HUDEP-2 (cell line): ENCODE data around the gene ZNF80.
"Not testable (repeated sequence)": the region's sequence is repeated elsewhere in the genome, so short reads cannot be mapped to it uniquely, and the experiment has no call there.

Experiments used
- DNase-seq, 76 experiments: peaks; one replicate each; lab custom pipeline; 2025; ENCODE audit not compliant: unreplicated experiment in 76 of 76; lab: John Stamatoyannopoulos, UW

The ZNF80 gene

GRCh38 chr3:114237478-114237877 lies at the start of gene ZNF80:
TSS of gene ZNF80 (minus strand) at chr3:114237578. CDS start at chr3:114237074, 504 bp downstream.
- DNase-seq = not testable (repeated sequence)

DNA sequence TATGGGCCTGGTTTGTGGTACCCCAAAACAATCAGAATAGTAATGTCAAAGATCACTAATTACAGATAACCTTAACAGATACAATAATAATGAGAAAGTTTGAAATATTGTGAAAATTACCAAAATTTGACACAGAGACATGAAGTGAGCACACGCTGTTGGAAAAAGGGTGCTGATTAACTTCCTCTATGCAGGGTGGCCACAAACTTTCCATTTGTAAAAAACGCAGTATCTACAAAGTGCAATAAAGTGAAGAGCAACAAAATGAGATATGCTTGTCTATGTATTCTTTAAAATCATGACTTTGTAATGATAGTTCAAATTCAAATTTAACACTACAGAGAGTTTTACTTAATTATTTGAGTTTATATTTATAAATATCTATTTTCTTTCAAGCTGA lies 48.9 kb upstream of the ZNF80 start:
- DNase-seq = no peak

- DNase-seq = no peak
Observed at GRCh38 chr3:114285648-114286230, 48.4 kb upstream of the ZNF80 start.

- DNase-seq = no peak
Observed at GRCh38 chr3:114284644-114285043, 47.3 kb upstream of the ZNF80 start.

DNA sequence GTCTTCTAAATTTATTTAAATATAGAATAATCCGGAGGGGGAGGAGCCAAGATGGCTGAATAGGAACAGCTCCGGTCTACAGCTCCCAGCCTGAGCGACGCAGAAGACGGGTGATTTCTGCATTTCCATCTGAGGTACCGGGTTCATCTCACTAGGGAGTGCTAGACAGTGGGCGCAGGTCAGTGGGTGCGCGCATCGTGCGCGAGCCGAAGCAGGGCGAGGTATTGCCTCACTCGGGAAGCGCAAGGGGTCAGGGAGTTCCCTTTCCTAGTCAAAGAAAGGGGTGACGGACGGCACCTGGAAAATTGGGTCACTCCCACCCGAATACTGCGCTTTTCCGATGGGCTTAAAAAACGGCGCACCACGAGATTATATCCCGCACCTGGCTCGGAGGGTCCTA lies 39.5 kb upstream of the ZNF80 start:
- DNase-seq = not testable (repeated sequence)

DNA sequence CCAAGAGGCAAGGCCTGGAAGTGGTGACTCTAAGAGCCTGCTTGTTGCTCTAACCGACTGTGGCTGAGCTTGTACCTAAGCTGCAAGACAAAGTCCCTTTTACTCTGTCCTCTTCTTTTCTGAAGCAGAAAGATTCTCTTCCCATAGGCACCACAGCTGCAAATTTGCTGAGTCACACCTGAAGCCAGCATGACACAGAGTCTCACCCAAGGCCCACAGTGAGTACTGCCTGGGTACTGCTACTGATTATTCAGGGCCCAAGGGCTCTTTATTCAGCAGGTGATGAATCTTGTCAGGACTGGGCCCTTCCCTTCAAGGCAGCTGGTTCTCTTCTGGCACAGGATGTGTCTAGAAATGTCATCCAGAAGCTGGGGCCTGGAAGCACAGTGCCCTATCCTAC lies 37.6 kb upstream of the ZNF80 start:
- DNase-seq = peak in 3 of 76 experiments; percentile 0 to 3 (median 3)

DNA sequence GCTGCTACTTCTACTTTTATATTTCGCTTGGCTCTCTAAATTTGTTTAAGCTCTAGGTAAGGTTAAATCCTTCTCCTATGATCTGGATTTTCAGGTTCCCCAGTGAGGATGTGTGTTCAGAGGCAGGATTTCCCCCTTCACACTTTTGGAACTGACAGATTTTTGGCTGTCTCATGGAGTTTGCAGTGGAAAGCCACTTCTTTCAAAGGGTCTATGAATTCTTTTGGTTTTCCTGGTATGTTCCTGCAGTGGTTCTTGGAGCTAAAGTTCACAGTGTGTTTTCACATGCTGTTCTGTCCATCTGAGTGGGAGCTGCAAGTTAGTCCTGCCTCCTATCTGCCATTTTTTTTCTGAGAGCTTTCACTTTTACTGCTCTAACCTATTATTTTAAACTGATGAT lies 34.9 kb upstream of the ZNF80 start:
- DNase-seq = no peak

DNA sequence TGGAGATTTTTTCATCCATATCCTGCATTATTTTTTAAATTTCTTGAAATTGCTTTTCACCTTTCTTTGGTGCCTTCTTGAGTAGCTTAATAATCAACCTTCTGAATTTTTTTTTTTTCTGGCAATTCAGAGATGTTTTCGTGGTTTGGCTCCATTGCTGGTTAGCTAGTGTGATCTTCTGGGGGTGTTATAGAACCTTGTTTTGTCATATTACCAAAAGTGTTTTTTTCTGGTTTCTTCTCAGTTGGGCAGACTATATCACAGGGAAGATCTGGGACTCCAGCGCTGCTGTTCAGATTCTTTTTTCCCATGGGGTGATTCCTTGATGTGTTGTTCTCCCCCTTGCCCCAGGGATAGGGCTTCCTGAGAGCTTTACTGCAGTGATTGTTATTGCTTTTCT lies 32.6 kb upstream of the ZNF80 start:
- no peak for DNase-seq

DNA sequence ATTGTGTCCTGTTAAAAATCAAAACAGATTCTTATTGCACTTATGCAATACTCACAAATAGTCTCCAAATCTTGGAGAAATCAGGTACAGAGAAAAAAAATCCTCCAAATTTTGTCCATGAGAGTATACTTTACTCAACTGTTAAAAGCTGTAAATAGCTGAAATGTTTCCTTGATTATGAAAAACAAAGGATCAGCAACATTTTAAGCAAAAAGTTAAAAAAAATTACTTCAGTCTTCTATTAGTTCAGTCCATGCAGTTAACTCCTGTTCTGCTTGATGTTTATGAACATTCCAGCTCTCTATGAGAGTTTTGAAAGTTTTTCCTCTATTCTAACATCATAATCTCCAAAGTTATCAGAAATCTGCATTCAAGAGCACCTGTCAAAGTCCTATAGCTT lies 22.8 kb upstream of the ZNF80 start:
- no peak for DNase-seq

DNA sequence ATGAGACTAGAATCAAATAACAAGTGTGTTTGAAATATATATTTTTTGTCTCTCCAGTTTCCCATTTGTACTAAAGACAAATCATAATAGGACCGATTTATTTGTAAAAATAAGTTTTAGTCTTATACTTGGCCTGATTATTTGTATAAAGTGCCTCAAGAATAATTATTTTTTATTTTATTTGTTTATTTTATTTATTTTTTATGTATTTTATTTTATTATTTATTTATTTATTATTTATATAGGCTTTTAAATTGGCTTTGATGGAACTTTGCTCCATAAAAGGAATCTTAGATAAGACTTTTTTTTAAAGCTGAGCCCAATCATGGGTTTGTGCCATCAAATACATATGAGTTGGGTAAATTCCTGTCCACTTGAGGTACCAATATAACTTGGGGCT lies 22.2 kb upstream of the ZNF80 start:
- DNase-seq = no peak

GRCh38 chr3:114253505-114253904 lies 16.1 kb upstream of the ZNF80 start:
- DNase-seq = no peak

- DNase-seq = no peak
Observed at GRCh38 chr3:114252954-114253353, 15.6 kb upstream of the ZNF80 start.

DNA sequence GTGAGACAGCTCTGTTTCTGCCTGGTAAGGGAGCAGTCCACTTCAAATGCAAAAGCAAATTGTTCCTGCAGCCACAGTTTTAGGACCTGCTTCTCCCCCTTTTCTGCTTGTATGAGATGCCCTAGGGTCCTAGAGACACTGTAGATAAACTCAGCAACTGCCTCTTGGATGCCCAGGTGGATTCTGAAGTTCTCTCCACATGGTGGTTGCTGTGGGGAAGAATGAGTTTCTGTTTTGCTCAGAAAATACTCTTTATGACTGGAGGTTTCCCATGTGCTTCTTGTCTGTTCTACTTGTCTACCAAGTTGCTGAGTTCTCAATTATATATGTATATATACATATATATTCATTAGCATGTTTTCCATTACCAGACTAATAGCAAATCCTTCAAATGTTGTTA lies 5.6 kb upstream of the ZNF80 start:
- DNase-seq = no peak

DNA sequence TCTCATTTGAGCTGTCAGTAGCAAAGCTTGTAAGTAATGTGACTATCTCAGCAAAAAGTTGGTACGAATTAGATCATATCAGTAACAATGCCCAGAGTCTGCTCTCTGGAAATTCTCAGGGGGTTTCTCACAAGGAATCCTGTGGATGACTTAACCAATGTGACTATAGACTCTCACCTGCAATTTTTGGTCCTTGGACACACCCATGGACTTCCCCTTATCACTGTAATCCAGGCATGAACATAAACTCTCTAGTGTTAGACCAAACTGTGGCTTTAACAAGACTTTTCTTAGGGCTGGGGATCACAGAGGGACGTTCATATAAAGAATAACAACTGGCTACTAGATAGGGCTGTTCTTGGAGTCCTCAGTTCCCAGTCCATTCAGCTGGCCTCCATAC lies 3.9 kb upstream of the ZNF80 start:
- no peak for DNase-seq

DNA sequence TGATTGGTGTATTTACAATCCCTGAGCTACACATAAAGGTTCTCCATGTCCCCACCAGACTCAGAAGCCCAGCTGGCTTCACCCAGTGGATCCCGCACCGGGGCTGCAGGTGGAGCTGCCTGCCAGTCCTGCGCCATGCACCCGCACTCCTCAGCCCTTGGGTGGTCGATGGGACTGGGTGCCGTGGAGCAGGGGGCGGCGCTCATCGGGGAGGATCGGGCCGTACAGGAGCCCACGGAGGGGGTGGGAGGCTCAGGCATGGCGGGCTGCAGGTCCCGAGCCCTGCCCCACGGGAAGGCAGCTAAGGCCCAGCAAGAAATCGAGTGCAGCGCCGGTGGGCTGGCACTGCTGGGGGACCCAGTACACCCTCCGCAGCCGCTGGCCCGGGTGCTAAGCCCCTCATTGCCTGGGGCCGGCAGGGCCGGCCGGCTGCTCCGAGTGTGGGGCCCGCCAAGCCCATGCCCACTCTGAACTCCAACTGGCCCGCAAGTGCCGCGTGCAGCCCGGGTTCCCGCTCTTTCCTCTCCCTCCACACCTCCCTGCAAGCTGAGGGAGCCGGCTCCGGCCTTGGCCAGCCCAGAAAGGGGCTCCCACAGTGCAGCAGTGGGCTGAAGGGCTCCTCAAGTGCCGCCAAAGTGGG lies 888 bp upstream of the ZNF80 start:
- not testable (repeated sequence) for DNase-seq

- no peak for DNase-seq
Observed at GRCh38 chr3:114235431-114235830, 1.9 kb downstream of the ZNF80 start.

GRCh38 chr3:114234745-114235144 lies 2.6 kb downstream of the ZNF80 start:
- DNase-seq = no peak

- no peak for DNase-seq
Observed at GRCh38 chr3:114231616-114232015, 5.8 kb downstream of the ZNF80 start.

DNA sequence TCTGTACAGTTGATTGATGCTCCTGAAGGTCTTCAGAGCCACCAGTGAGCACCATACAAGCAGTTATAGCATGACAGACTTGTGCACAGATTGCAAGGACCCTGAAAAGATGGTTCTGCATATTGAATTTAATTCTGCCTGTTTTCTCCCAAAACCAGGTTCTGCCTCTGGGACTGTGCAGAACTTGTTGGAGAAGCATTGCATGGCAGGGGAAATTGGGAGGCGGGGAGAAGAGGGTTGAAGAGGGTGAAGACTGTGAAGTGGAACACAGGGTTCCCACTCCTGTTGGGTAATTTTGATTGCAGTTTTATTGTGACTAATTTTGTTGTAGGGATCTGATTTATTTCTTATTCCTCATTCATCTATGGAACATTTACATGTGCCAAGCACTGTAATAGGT lies 10.3 kb downstream of the ZNF80 start:
- DNase-seq = no peak

GRCh38 chr3:114226313-114226712 lies 11.1 kb downstream of the ZNF80 start:
- DNase-seq = no peak

DNA sequence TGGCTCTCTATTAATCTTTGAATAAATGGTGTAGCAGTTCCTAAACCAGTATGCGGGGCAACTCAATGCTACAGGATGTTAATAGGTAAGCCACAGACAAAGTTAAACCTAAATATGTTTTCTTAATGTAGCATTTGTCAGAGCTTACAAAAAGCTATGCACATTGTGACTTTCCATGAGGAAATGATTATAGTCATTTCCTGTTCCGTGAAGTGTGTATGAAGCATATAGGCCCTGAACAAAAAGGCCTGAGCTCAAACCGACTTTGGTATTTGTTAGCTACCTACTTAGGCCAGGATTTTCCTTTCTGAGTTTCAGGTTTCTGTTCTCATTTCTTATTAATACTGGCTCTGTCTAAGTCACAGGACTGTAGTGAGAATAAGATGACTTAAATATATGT lies 14.2 kb downstream of the ZNF80 start:
- DNase-seq = no peak

- no peak for DNase-seq
Observed at GRCh38 chr3:114221881-114222264, 15.5 kb downstream of the ZNF80 start.
